Naive thymus-derived CD4-positive, alpha-beta T cell (primary cell): ENCODE measurements around the gene CTBS. TPM values are rescaled to one million over a fixed set of nuclear protein-coding genes. Genes with fewer than 3 reads are reported as not detected.
A peak's percentile ranks its signal among the peaks of the same experiment; 100 is the strongest.

Source experiments
- ATAC-seq: fragments of 150-1000 bp; cut with Tn5 transposase; 2 replicates; pipeline ENCODE4 v1.10.0; 2021; ENCODE audit warnings: mild to moderate bottlenecking, moderate library complexity
- CTCF ChIA-PET: fragments of 350-600 bp; sonication (Branson Sonifier 250); formaldehyde crosslinking; loops from one replicate; lab custom pipeline; 2021; ENCODE audit warnings: antibody characterized with exemption; lab: Charles Lee
- POLR2A ChIA-PET: fragments of 350-600 bp; sonication (Branson Sonifier 250); formaldehyde crosslinking; loops from one replicate; lab custom pipeline; 2021; ENCODE audit warnings: antibody characterized with exemption, inconsistent platforms; lab: Charles Lee
- DNase-seq, 9 donors: peaks; one replicate each; pipeline versions ENCODE4 v3.0.0 to v3.0.0-alpha.2; 2020 to 2022; ENCODE audit warnings: mixed read lengths in 1 of 9
- H3K27ac ChIP-seq: one replicate; pipeline ENCODE4 v1.7.0; 2013; ENCODE audit warnings: mild to moderate bottlenecking, low read depth, low read length, moderate library complexity
- H3K27me3 ChIP-seq, 2 donors: one replicate each; pipeline ENCODE4 v1.7.0; 2013; ENCODE audit warnings: low read length in 2 of 2, mild to moderate bottlenecking in 2 of 2, moderate library complexity in 2 of 2; ENCODE audit not compliant: control insufficient read depth in 2 of 2, insufficient read depth in 2 of 2
- H3K36me3 ChIP-seq, 3 experiments: 1 replicate in 2 of 3; 2 replicates in 1 of 3; pipeline ENCODE4 v1.7.0; 2013; ENCODE audit warnings: low read length in 3 of 3, mild to moderate bottlenecking in 3 of 3, moderate library complexity in 1 of 3; ENCODE audit not compliant: insufficient read depth in 3 of 3, control insufficient read depth in 2 of 3
- H3K4me1 ChIP-seq, 2 donors: one replicate each; pipeline ENCODE4 v1.7.0; 2013; ENCODE audit warnings: low read length in 2 of 2, mild to moderate bottlenecking in 2 of 2, moderate library complexity in 1 of 2; ENCODE audit not compliant: control insufficient read depth in 2 of 2, insufficient read depth in 2 of 2
- H3K4me3 ChIP-seq: 2 replicates; pipeline ENCODE4 v1.7.0; 2013; ENCODE audit warnings: mild to moderate bottlenecking, low read length
- H3K9me3 ChIP-seq, 3 experiments: 1 replicate in 2 of 3; 2 replicates in 1 of 3; pipeline ENCODE4 v1.7.0; 2013; ENCODE audit warnings: low read length in 3 of 3; ENCODE audit not compliant: control insufficient read depth in 2 of 3
- H3K27ac Mint-ChIP-seq, 9 donors: one replicate each; pipeline ENCODE4 v1.8.0; 2020 to 2022; ENCODE audit warnings: mixed read lengths in 9 of 9, mild to moderate bottlenecking in 8 of 9, moderate library complexity in 5 of 9, inconsistent platforms in 2 of 9
- H3K27me3 Mint-ChIP-seq, 5 donors: one replicate each; pipeline ENCODE4 v1.8.0; 2021 to 2022; ENCODE audit warnings: mixed read lengths in 5 of 5, mild to moderate bottlenecking in 1 of 5
- H3K36me3 Mint-ChIP-seq, 5 donors: one replicate each; pipeline ENCODE4 v1.8.0; 2020 to 2022; ENCODE audit warnings: mixed read lengths in 5 of 5, mild to moderate bottlenecking in 3 of 5, inconsistent platforms in 1 of 5
- H3K4me1 Mint-ChIP-seq, 7 donors: one replicate each; pipeline ENCODE4 v1.8.0; 2020 to 2022; ENCODE audit warnings: mixed read lengths in 7 of 7, mild to moderate bottlenecking in 3 of 7, inconsistent platforms in 1 of 7
- H3K4me3 Mint-ChIP-seq, 10 donors: one replicate each; pipeline ENCODE4 v1.8.0; 2020 to 2022; ENCODE audit warnings: mild to moderate bottlenecking in 10 of 10, mixed read lengths in 10 of 10, moderate library complexity in 6 of 10, inconsistent platforms in 2 of 10
- H3K9me3 Mint-ChIP-seq, 11 donors: one replicate each; pipeline ENCODE4 v1.8.0; 2020 to 2022; ENCODE audit warnings: mixed read lengths in 11 of 11, mild to moderate bottlenecking in 4 of 11, inconsistent platforms in 1 of 11, moderate library complexity in 1 of 11
- intact Hi-C, 2 donors: fragments of 100-400 bp; cut with micrococcal nuclease; formaldehyde crosslinking; loops; one replicate each; pipeline ENCODE4 v1.15.1; 2023
- polyA plus RNA-seq, 2 donors: library from polyadenylated mRNA; unstranded; fragments of 300-500 nt; fragmentation: Illumina TruSeq; gene quantifications; one replicate each; pipeline ENCODE4 v1.2.3, GENCODE V29; 2021
- total RNA-seq, 6 experiments: library from RNA in 5 of 6; stranded (reverse) in 5 of 6; gene quantifications; 1 replicate in 5 of 6; 2 replicates in 1 of 6; pipeline ENCODE4 v1.2.3 and lab custom pipeline; 2021 to 2026

The CTBS gene
- total and polyA plus RNA-seq, 7 experiments from 2014 or later = 13.9 to 26.2 (median 19.0) TPM

DNA sequence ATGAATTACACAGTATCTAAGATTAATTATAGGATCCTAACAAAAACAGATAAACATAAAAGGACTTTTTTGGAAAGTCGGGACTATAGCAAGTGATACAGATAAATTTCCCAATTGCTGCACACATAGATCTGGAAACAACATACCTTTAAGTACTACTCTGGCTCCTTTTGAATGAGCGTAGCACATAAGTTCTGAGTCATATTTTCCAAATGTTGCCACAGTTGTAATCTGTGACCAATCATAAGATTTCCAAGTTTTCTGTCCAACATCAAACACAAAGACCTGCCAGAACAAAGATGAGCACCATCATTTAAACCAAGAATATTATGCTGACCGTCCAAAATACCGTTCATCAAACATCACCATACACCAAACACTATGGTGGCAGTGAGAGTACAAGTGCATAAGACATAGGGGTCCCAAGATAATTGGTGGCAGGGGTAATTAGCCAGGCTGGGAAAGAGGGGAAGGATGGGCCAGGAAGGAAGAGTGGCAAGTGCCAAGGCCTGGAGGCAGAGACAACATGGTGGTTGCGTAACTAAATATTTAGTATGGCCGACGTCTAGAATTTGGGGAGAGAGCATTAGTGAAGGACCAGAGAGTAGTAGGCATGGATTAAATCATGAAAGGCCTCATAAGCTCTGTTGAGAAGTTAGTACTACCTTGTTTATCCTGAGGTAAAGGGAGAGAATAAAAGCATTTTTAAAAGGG is 3.6 kb downstream of the CTBS start:
- H3K36me3 Mint-ChIP-seq = peaks cover 16 to 48% (median 28%) of the 10 kb centered on the region in 5 donors
- H3K4me1 Mint-ChIP-seq = peaks cover 42 to 72% (median 60%) of the 10 kb centered on the region in 7 donors
- DNase-seq (no peak), ATAC-seq (no peak)
- Histone ChIP-seq H3K27ac (no peak overlapping the region), H3K27me3 (no peaks in the 10 kb centered on the region), H3K9me3 (no peaks in the 10 kb centered on the region), H3K4me1 (peaks cover 9 to 13% of the 10 kb centered on the region in 2 donors), H3K36me3 (peaks cover 0 to 14% (median 6%) of the 10 kb centered on the region in 3 experiments), H3K4me3 (no peak overlapping the region)
- no peaks in the 10 kb centered on the region for H3K27me3 Mint-ChIP-seq
- POLR2A ChIA-PET = interaction anchor here (0.6 kb wide), 1 partner anchor 67 kb away, joined by 3 read pairs; no protein-coding TSS in a partner anchor
- CTCF ChIA-PET = no interaction called here
- H3K4me3 Mint-ChIP-seq = peak overlapping the region in 8 of 10 donors; percentile 4 to 99 (median 22)
- H3K27ac Mint-ChIP-seq = peak overlapping the region in 1 of 9 donors; percentile 2
- no peaks in the 10 kb centered on the region for H3K9me3 Mint-ChIP-seq
- intact Hi-C loops = loop anchor here (5.0 kb wide), 8 partner anchors 33 to 707 kb away; partner anchors contain the start of genes BCL10 (in 1 of the 2), C1orf52 (in 1 of the 2) and SYDE2 (in 1 of the 2)

DNA sequence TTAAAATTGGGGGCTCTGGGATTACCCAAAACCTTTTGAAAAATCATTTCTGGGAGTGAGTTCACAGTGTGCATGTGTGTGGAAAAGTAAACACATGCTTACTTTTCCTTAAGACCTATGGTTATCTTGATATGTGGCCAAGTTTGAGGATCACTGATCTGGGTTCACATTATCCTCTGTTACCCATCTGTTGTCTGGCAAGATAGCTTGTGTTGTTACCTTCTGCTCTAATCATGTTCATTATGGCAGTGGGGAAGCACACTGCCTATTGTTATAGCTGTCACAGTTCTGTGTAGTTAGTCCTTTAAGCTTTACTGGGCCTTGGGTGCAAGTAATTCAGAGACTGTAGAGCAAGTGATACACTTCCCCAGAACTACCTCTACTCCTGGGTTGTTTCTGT is 5.0 kb downstream of the CTBS start:
- H3K36me3 Mint-ChIP-seq = peaks cover 16 to 50% (median 28%) of the 10 kb centered on the region in 5 donors
- Histone ChIP-seq H3K36me3 (peaks cover 4 to 14% (median 6%) of the 10 kb centered on the region in 3 experiments), H3K27me3 (no peaks in the 10 kb centered on the region), H3K4me1 (peaks cover 9 to 13% of the 10 kb centered on the region in 2 donors), H3K9me3 (no peaks in the 10 kb centered on the region), H3K4me3 (no peak overlapping the region), H3K27ac (no peak overlapping the region)
- POLR2A ChIA-PET = no interaction called here
- peaks cover 36 to 65% (median 53%) of the 10 kb centered on the region in 7 donors for H3K4me1 Mint-ChIP-seq
- intact Hi-C loops = no loop called here
- no peaks in the 10 kb centered on the region for H3K27me3 Mint-ChIP-seq
- H3K27ac Mint-ChIP-seq = no peak overlapping the region
- no peaks in the 10 kb centered on the region for H3K9me3 Mint-ChIP-seq
- CTCF ChIA-PET = interaction anchor here (0.6 kb wide), 1 partner anchor 51 kb away, joined by 4 read pairs; no protein-coding TSS in a partner anchor
- H3K4me3 Mint-ChIP-seq = peak overlapping the region in 1 of 10 donors; percentile 17
- DNase-seq (no peak), ATAC-seq (no peak)

DNA sequence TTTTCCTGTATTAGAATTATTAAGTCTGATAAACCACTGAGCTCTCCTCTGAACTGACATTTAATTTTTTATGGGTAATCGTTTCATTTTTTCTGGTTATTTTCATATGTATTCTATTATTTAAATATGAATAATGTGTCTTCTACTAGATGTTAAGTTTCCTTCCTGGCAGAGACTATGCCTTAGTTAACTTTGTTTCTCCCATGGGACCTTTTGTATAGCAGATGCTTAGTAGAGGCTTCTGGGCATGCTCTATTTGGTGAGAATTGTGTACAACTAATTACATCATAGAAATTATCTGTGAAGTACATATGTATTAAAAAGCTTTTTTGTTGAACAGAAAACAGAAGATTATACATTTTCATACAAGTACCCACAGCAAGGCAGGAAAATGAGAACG is 23.4 kb downstream of the CTBS start:
- Mint-ChIP-seq H3K27ac (no peak overlapping the region), H3K9me3 (no peaks in the 10 kb centered on the region), H3K36me3 (peaks cover 4 to 17% (median 8%) of the 10 kb centered on the region in 5 donors), H3K4me1 (peaks cover 0 to 6% (median 0%) of the 10 kb centered on the region in 7 donors), H3K27me3 (no peaks in the 10 kb centered on the region), H3K4me3 (no peak overlapping the region)
- intact Hi-C loops = no loop called here
- Histone ChIP-seq H3K36me3 (peaks cover 0 to 5% (median 0%) of the 10 kb centered on the region in 3 experiments), H3K4me3 (no peak overlapping the region), H3K9me3 (no peaks in the 10 kb centered on the region), H3K27me3 (no peaks in the 10 kb centered on the region), H3K27ac (no peak overlapping the region), H3K4me1 (no peaks in the 10 kb centered on the region)
- DNase-seq = no peak
- no peak for ATAC-seq
- ChIA-PET CTCF (no interaction called here), POLR2A (interaction anchor here (0.6 kb wide), 2 partner anchors 23 to 337 kb away, joined by 3 to 8 read pairs; partner anchors contain the start of gene CTBS)

DNA sequence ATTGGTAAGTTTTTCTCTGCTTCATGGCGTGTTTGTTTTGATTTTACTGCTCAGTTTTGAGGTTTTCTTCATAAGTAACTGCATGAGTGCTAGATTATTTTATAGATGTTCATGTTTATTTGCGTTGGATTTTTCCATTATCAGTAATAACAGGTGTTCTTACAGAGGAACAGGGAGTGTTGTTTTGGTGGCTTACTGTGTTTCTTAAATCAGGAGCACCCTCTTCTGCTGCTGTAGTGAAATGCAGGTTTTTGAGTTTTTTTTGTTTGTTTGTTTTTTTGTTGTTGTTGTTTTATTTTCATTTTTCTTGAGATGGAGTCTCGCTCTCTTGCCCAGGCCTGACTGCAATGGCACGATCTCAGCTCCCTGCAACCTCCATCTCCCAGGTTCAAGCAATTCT is 32.6 kb downstream of the CTBS start:
- H3K36me3 ChIP-seq = peaks cover 0 to 4% (median 0%) of the 10 kb centered on the region in 3 experiments
- no peak for ATAC-seq
- peak in 2 of 9 donors; percentile 2 to 9 for DNase-seq
- no peak overlapping the region for H3K4me3 ChIP-seq
- H3K4me3 Mint-ChIP-seq = no peak overlapping the region
- intact Hi-C loops = loop anchor here (1.0 to 5.0 kb wide), 4 partner anchors 34 to 400 kb away; partner anchors contain the start of genes GNG5 (in 2 of the 2) and SPATA1 (in 2 of the 2)
- no peak overlapping the region for H3K27ac ChIP-seq
- ChIA-PET CTCF (interaction anchor here (1.6 kb wide), 1 partner anchor 99 kb away, joined by 7 read pairs; no protein-coding TSS in a partner anchor), POLR2A (interaction anchor here (0.9 kb wide), 1 partner anchor 32 kb away, joined by 3 read pairs; the partner anchor contains the start of gene CTBS)
- H3K4me1 ChIP-seq = no peaks in the 10 kb centered on the region
- no peaks in the 10 kb centered on the region for H3K9me3 Mint-ChIP-seq
- peaks cover 11 to 67% (median 28%) of the 10 kb centered on the region in 5 donors for H3K36me3 Mint-ChIP-seq
- H3K27me3 Mint-ChIP-seq = no peaks in the 10 kb centered on the region
- peak overlapping the region in 1 of 9 donors; percentile 6 for H3K27ac Mint-ChIP-seq
- H3K9me3 ChIP-seq = no peaks in the 10 kb centered on the region
- H3K27me3 ChIP-seq = no peaks in the 10 kb centered on the region
- H3K4me1 Mint-ChIP-seq = peaks cover 0 to 26% (median 0%) of the 10 kb centered on the region in 7 donors

DNA sequence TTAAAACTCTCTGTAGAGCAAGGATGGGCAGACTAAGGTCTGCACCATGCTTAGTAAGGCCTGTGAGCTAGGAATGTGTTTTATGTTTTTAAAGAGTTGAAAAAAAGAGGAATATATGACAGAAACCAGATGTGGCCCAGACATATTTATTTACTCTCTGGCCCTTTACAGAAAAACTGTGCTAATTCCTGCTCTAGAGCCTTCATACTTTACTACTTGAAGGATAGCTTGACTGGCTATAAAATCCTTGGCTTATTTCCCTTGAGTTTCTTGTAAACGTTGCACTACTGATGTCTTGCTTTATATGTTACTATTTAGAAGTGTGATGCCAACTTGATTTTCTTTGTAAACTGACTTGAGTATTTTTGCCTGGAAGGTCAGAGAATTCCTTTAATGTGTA is 33.5 kb downstream of the CTBS start:
- no peaks in the 10 kb centered on the region for H3K27me3 ChIP-seq
- no peaks in the 10 kb centered on the region for H3K27me3 Mint-ChIP-seq
- CTCF ChIA-PET = no interaction called here
- peaks cover 0 to 4% (median 0%) of the 10 kb centered on the region in 3 experiments for H3K36me3 ChIP-seq
- H3K4me1 ChIP-seq = no peaks in the 10 kb centered on the region
- H3K36me3 Mint-ChIP-seq = peaks cover 9 to 68% (median 26%) of the 10 kb centered on the region in 5 donors
- DNase-seq (no peak), ATAC-seq (no peak)
- peak overlapping the region in 1 of 9 donors; percentile 6 for H3K27ac Mint-ChIP-seq
- no peak overlapping the region for H3K4me3 ChIP-seq
- intact Hi-C loops = loop anchor here (1.0 to 5.0 kb wide), 4 partner anchors 33 to 399 kb away; partner anchors contain the start of genes GNG5 (in 2 of the 2) and SPATA1 (in 2 of the 2)
- no peaks in the 10 kb centered on the region for H3K9me3 ChIP-seq
- H3K4me3 Mint-ChIP-seq = no peak overlapping the region
- H3K27ac ChIP-seq = no peak overlapping the region
- peaks cover 0 to 26% (median 0%) of the 10 kb centered on the region in 7 donors for H3K4me1 Mint-ChIP-seq
- no peaks in the 10 kb centered on the region for H3K9me3 Mint-ChIP-seq
- POLR2A ChIA-PET = no interaction called here

DNA sequence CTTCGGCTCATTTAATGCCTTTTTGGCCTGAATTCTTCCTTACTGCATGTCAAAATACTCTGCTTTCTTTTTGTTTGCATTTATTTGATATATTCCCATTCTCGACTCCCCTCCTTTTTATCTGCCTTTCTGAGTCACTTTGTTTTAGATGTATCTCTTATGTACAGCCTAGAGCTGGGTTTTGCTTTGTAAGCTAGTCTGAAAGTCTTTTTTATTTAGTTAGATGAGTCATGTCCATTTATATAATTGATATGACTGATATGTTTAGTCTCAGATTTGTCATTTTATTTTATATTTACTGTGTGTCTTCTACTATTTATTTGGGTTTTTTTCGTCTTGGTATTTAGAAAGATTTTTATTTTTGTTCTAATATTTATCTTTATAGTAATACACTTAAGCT is 34.3 kb downstream of the CTBS start:
- H3K4me1 ChIP-seq = no peaks in the 10 kb centered on the region
- POLR2A ChIA-PET = no interaction called here
- CTCF ChIA-PET = interaction anchor here (0.5 to 0.6 kb wide), 2 partner anchors 103 to 1857 kb away, joined by 3 read pairs; no protein-coding TSS in a partner anchor
- no peak overlapping the region for H3K27ac ChIP-seq
- H3K9me3 ChIP-seq = no peaks in the 10 kb centered on the region
- H3K36me3 Mint-ChIP-seq = peaks cover 9 to 70% (median 24%) of the 10 kb centered on the region in 5 donors
- no peak for ATAC-seq
- H3K4me1 Mint-ChIP-seq = peaks cover 0 to 26% (median 0%) of the 10 kb centered on the region in 7 donors
- no peak for DNase-seq
- H3K4me3 ChIP-seq = no peak overlapping the region
- H3K27me3 ChIP-seq = no peaks in the 10 kb centered on the region
- H3K27ac Mint-ChIP-seq = no peak overlapping the region
- no peak overlapping the region for H3K4me3 Mint-ChIP-seq
- H3K36me3 ChIP-seq = peaks cover 0 to 4% (median 0%) of the 10 kb centered on the region in 3 experiments
- intact Hi-C loops = loop anchor here (2.0 to 5.0 kb wide), 3 partner anchors 32 to 33 kb away; partner anchors contain the start of genes GNG5 (in 2 of the 2), SPATA1 (in 2 of the 2) and CTBS (in 1 of the 2)
- H3K27me3 Mint-ChIP-seq = no peaks in the 10 kb centered on the region
- no peaks in the 10 kb centered on the region for H3K9me3 Mint-ChIP-seq
